ENCODE results near the gene DDX51.

GRCh38 chr12:132089407-132089910, 54.7 kb downstream of the DDX51 start:
- TF ChIP-seq CTCF (conservative IDR thresholded peaks at IDR 0.05; ENCODE audit: low read depth, low read length) (no peak), EZH2 (IDR thresholded peaks at IDR 0.05; ENCODE audit: low read length, unreplicated experiment) (no peak), EZH2phosphoT487 (IDR thresholded peaks at IDR 0.05; ENCODE audit: borderline replicate concordance, low read length) (no peak)

Data from PC-3 (cell line).